GM23248 (cell line): Measurements from ENCODE around the gene PTPRN2.

Experiments used
- EZH2 ChIP-seq: fragments of 200-600 bp; sonication (generic); IDR thresholded peaks from 2 replicates; pipeline ENCODE4 v1.6.1; 2018; ENCODE audit warnings: antibody characterized with exemption, mild to moderate bottlenecking; ENCODE audit not compliant: insufficient read depth, poor library complexity, severe bottlenecking
- EZH2phosphoT487 ChIP-seq: fragments of 200-600 bp; sonication (generic); IDR thresholded peaks from 2 replicates; pipeline ENCODE4 v1.6.1; 2018; ENCODE audit warnings: antibody characterized with exemption, moderate library complexity, mild to moderate bottlenecking, low read depth; ENCODE audit not compliant: insufficient read depth

DNA sequence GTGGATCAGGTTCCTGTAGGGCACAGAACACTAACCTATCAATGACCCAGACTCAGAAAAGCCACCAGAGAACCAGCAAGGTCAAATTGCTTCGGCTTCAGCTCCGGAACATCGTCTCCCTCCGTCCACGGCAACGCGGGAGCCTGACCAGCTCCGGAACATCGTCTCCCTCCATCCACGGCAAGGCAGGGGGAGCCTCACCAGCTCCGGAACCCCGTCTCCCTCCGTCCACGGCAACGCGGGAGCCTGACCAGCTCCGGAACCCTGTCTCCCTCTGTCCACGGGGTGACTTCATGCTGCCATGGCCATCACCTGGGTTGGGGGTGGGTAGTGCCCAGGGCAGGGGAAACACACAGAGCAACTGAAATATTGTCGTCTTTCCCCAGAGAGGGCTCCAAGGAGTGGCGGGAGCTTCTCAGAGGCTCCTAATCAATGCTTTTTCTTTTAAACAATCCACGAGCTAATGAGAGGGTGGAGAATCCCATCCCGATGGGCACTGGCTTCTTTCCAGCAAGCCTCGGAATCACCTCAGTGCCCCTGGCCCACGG lies 847.3 kb downstream of the PTPRN2 start:
- TF ChIP-seq EZH2 (no peak), EZH2phosphoT487 (no peak)
